Hematopoietic multipotent progenitor cell treated with erythropoietin and hydrocortisone succinate and interleukin-3 and kit ligand, for 17 days (in vitro differentiated cells): Measurements from ENCODE around the gene CRY1.
"Not testable (repeated sequence)": the region's sequence is repeated elsewhere in the genome, so short reads cannot be mapped to it uniquely, and the experiment has no call there.

Experiments used
- DNase-seq: peaks from one replicate; pipeline ENCODE4 v3.0.0-alpha.2; 2015; ENCODE audit warnings: low spot score

Gene CRY1

GRCh38 chr12:107002665-107003064 lies 90.7 kb downstream of the CRY1 start:
- DNase-seq, result not testable (repeated sequence)

- no peak for DNase-seq
Observed at GRCh38 chr12:106999446-106999845, 93.9 kb downstream of the CRY1 start.

- no peak for DNase-seq
Observed at GRCh38 chr12:106997916-106998315, 95.4 kb downstream of the CRY1 start.

- DNase-seq, result not testable (repeated sequence)
Observed at GRCh38 chr12:106996102-106996501, 97.2 kb downstream of the CRY1 start.

GRCh38 chr12:106994579-106995220 lies 98.6 kb downstream of the CRY1 start:
- no peak for DNase-seq

- no peak for DNase-seq
Observed at GRCh38 chr12:106987846-106988245, 105.5 kb downstream of the CRY1 start.

- DNase-seq, result peak; percentile 83
Observed at GRCh38 chr12:106986625-106987389, 106.5 kb downstream of the CRY1 start, which contains the start of gene MTERF2. MTERF2 (minus strand) TSS chr12:106987146; CDS start chr12:106978714, 8,432 bp downstream.

- DNase-seq, result no peak
Observed at GRCh38 chr12:106986135-106986534, 107.2 kb downstream of the CRY1 start.

- no peak for DNase-seq
Observed at GRCh38 chr12:106985479-106985878, 107.9 kb downstream of the CRY1 start.

- DNase-seq, result peak; percentile 29
Observed at GRCh38 chr12:106984588-106985137, 108.7 kb downstream of the CRY1 start.

- DNase-seq, result no peak
Observed at GRCh38 chr12:106982229-106982628, 111.1 kb downstream of the CRY1 start.

GRCh38 chr12:106981788-106982187 lies 111.6 kb downstream of the CRY1 start:
- no peak for DNase-seq

GRCh38 chr12:106980944-106981343 lies 112.4 kb downstream of the CRY1 start:
- DNase-seq, result no peak

GRCh38 chr12:106978035-106978800 lies 115.1 kb downstream of the CRY1 start:
- no peak for DNase-seq

- no peak for DNase-seq
Observed at GRCh38 chr12:106976668-106977067, 116.7 kb downstream of the CRY1 start.

GRCh38 chr12:106975993-106976658 lies 117.2 kb downstream of the CRY1 start:
- no peak for DNase-seq

GRCh38 chr12:106975098-106975497 lies 118.3 kb downstream of the CRY1 start:
- DNase-seq, result no peak

- DNase-seq, result no peak
Observed at GRCh38 chr12:106974511-106974910, 118.8 kb downstream of the CRY1 start.

GRCh38 chr12:106973545-106973944 lies 119.8 kb downstream of the CRY1 start:
- DNase-seq, result no peak

- DNase-seq, result no peak
Observed at GRCh38 chr12:106971065-106971464, 122.3 kb downstream of the CRY1 start.

- no peak for DNase-seq
Observed at GRCh38 chr12:106964526-106964925, 128.8 kb downstream of the CRY1 start.

- no peak for DNase-seq
Observed at GRCh38 chr12:106962286-106962685, 131.1 kb downstream of the CRY1 start.
